Fibroblast of the conjunctiva (primary cell): ENCODE results near the gene COL6A1.
"Not testable (repeated sequence)": the region's sequence is repeated elsewhere in the genome, so short reads cannot be mapped to it uniquely, and the experiment has no call there.

Source experiments
- DNase-seq: peaks from one replicate; pipeline ENCODE4 v3.0.0-alpha.2; 2010; ENCODE audit warnings: low read depth

The COL6A1 gene

DNA sequence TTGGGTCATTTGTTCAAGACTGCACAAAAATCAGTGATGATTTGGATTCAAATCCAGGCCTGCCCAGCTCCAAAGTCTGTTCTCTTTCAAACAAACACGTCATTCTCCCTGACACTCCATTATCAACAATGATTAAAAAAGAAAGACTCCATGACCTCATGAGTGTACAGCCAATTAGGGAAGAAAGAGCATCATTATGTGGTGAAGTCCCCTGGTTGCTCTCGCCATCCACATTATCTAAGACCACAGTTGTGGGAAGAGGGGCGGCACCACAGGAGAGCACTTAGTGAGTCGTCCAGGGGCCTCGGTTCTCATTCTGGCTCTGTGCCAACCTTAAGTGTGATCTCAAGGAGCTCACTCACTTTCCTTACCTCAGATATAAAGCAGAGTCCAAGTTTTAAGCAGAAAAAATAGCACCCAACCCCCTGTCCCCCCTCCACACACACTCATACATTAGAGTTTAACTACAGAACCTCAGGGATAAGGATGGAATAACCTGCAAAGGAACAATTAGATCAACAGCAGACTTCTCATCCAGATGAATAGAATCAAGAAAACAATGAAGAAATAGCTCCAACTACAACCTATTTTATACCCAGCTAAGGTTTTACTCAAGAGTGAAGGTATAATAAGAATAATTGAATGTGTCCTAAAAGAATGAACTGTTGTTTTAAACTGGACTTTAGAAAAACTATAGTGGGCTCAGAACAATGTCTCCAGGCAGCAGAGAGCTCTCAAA is 47.8 kb downstream of the COL6A1 start:
- DNase-seq = no peak

GRCh38 chr21:46031484-46031883 is 49.9 kb downstream of the COL6A1 start:
- no peak for DNase-seq

GRCh38 chr21:46032100-46032499 is 50.5 kb downstream of the COL6A1 start:
- no peak for DNase-seq

DNA sequence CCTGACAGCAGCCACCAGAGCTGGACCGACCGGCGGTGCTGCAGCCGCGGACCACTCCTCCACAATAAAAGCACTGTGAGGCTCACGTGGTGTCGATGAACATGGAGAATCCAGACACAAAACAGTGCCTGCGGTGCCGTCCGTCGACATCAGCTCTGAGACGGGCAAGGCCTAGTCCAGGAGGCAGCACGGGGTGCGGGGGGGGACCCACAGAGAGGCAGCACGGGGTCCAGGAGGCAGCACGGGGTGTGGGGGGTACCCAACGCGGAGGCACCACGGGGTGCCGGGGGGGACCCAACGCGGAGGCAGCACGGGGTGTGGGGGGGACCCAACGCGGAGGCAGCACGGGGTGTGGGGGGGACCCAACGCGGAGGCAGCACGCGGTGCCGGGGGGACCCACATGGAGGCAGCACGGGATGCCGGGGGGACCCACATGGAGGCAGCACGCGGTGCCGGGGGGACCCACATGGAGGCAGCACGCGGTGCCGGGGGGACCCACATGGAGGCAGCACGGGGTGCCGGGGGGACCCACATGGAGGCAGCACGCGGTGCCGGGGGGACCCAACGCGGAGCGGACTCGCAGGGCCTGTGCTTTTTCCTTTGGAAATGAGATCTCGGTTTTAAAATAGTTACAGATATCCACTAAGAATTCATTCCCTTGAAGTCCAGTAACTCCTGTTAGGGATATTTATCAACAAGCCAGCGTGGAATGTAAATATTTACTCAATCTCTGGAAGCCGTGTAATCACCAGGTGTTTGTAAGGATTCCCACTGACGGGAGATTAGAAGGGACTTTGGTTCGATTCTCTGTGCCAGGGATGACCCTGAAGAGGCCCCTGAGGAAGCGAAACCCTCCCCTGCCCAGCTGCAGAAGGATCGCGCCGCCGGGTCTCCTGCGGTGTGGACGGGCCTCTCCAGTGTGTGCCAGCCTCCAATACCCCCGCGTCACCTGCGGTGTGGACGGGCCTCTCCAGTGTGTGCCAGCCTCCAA is 52.1 kb downstream of the COL6A1 start:
- no peak for DNase-seq

DNA sequence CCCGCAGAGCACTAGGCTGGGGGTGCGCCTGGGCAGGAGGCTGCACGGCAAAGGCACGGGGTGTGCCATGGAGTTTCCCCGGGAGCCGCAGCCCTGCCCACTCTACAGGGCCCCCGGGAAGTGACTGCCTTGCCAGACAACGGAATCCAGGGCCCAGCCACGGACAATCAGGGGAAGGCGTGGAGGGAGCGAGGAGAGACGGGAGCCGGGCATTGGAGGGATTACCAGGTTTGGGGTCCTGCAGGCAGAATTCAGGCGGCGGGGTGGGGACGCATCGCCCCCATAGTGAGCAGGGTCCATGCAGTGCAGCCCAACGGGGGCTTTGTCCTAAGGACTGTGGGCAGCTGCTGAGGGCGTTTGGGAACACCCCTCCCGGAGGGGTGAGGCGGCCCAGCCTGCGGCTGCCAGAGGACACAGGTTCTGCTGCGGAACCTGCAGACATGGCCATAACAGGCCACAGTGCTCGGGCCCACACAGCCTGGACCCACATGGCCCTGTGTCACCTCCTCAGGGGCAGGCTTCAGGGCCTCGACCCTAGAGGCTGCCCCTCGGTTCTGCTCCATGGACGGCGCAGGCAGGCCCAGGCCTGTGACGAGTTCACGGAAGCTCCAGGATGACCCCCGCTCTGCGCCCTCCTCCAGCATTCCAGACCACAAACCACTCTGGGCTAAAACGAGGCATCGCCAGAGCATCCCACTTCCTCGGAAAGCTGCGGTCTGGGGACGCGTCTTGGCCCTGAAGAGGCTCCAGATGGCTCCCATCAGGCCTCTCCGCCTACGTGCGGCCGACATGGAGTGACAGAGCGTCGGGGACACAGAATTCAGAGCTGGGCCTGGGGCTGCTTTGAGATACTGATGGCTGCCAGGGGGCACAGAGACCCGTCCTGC is 54.5 kb downstream of the COL6A1 start:
- no peak for DNase-seq

DNA sequence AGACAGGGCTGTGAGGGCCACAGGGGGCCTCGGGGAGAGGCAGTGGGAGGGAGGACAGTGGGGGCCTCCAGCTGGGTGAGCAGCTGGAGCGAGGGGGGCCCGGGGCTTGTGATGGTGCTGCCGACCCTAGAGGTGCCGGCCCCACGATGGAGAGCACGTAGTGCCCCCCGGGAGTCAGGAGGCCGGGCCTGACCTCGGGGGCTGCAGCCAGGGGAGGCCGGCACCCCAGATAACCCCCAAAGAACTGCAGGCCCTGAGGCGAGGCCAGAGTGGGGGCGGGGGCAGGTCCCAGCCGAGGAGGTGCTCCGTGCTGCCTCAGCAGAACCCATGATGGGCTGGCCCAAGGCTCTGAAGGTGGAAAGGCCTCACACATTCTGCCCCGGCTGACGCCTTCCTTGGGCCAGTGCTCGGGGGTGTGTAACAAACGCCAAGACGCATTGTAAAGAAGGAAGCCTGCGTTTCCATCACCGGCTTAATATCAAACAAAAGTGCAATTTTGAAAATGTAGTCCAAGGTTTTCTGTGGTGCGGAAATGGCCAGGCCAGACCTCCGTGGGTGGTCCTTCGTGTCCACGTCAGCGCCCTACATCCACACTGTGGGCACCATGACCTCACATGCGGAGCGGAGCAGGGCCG is 55.2 kb downstream of the COL6A1 start:
- DNase-seq = no peak

DNA sequence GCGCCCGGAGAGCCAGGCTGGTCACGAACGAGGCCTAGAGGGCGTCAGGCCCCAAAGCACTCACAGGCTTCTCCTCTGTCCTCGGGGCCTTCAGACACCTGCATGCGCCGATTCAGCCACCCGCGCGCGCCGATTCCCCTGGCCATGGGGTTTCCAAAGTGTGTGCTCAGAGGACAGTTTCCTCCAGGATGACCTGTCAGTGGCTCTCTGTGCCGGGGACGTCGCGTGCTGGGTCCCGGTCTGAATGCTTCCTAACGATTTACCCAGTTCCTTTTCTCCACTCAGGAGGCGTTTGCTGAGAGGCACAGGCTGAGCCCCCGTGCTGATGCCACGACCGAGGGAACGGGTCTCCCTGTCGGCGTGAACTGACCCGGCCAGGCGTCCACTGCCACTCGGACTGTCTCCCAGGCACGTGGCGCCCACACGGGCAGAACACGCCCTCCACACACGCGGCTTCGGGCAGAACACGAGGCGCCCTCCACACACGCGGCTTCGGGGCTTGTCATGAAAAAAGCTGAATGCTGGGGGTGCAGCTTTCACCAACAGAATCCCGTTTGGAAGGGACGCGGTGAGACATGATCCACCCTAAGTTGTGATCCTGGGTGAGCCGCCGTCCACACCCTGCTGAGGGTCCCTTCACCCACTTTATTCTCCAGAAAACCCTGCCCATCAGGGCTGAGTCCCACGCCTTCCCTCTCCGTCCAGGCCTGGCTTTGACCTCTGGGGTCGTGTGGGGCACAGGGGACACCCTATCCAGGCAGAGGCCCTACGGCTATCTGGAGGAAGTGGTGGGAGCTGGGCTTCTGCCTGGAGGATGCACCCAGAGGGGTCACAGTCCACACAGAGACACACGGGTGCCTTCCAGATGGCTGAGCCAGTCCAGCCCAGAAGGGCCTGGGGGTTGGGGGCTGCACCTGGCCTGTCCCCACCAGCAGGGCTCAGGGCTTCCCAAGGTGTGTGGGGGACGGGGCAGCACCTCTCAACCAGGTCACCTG is 56.1 kb downstream of the COL6A1 start:
- DNase-seq = no peak

DNA sequence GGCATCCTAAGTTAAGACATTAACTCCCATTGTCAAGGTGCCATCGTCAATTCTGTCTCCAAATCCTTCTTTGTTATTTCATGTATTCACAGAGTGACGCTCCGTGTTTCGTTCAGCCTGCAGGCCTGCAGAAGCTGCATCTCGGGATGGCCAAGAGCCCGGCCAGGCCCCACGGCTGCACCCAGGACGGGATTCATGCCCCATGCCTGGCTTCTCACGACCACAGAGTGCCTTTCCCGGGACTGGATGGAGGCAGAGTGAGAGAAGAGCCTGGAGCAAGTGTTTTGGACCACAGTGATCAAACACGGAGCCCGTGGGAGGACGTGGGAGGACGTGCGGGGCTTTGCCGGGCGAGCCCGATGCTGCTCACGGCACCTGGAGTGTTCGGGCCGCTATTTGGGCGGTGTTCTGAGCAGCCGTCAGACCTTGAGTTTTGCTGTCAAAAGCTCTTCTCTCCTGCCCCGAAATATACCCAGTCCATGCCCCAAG is 56.8 kb downstream of the COL6A1 start:
- DNase-seq = no peak

DNA sequence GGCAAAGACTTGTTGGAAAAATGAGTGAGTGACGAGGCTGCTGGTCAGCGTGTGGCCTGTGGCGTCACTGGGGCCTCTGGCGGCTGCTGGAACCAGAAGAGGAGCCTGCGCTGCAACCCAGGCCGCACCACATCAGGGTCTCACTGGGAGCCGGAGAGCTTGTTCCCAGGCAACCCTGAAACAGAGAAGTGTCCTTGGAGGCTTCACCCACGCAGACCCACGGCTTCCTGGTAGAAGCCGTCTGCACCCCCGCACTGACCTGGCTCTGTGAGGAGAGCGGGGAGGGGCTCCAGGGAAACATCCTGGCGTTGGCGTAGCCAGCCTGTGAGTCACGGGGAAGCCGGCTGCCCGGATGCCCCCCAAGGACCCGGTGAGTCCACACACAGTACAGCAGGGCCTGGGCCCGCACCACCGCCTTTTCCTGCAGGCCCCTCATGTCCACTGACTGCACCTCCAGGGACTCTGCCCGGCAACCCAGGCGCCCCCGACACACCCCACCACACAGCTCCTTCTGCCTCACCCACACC is 57.4 kb downstream of the COL6A1 start:
- peak; percentile 53 for DNase-seq

GRCh38 chr21:46039891-46040660 is 58.5 kb downstream of the COL6A1 start:
- no peak for DNase-seq

GRCh38 chr21:46040707-46041106 is 59.1 kb downstream of the COL6A1 start:
- DNase-seq = no peak

GRCh38 chr21:46041183-46041582 is 59.6 kb downstream of the COL6A1 start:
- DNase-seq = no peak

DNA sequence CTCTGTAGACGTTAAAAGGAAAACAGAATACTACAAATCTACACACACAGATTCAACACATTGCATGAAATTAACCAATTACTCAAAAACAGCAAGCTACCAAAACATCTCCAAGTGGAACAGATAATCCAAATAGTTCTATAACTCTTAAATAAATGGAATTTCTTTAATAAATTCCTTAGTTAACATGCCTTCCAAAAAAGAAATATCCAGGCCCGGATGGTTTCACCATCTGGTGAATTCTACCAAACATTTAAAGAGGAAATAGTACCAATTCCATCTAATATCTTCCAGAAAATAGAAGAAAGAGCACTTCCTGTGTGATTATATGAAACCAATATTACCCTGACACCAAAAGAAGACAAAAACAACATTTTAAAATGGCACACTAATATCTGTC is 63.6 kb downstream of the COL6A1 start:
- DNase-seq = no peak

- DNase-seq = no peak
Measured at GRCh38 chr21:46046471-46046870, 64.9 kb downstream of the COL6A1 start.

DNA sequence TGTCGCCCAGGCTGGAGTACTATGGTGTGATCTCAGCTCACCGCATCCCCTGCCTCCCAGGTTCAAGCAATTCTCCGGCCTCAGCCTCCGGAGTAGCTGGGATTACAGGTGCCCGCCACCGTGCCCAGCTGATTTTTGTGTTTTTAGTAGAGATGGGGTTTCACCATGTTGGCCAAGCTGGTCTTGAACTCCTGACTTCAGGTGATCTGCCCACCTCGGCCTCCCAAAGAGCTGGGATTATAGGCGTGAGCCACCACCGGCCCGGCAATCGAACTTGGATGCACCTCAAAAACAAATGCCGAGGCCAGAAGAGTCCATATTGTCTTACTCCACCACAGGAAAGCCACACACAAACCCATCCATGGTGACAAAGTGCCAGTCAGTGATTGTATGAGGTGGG is 65.3 kb downstream of the COL6A1 start:
- DNase-seq = not testable (repeated sequence)

GRCh38 chr21:46048926-46049889 is 67.6 kb downstream of the COL6A1 start:
- peak; percentile 97 for DNase-seq

- no peak for DNase-seq
Measured at GRCh38 chr21:46049890-46050667, 68.5 kb downstream of the COL6A1 start.
